ENCODE results near the gene ERBB2. TPM values are rescaled to one million over a fixed set of nuclear protein-coding genes. Genes with fewer than 3 reads are reported as not detected.

Gene ERBB2
- total RNA-seq, 4 donors from 2014 or later: 144 to 192 (median 173) TPM

DNA sequence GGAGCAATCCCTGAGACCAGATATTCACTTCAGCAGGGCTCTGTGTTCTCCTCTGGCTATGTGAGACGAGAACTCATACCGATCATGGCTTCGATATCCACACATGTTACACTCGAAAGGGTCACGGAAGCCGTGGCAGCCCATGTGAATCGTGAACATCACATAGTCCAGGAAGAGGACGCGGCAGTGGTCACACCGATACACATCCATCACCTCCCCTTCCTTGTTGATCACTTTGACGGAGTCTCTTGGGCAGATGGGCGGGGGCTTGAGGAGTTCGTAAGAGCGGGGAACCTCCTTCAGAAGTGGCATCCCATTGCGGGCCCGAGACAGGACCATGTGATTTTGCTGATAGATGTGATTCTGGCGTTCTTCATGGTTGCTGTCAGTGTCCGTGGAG, 65.9 kb downstream of the ERBB2 start:
- DNase-seq (ENCODE audit: low spot score in 2 of 2): no peak
- 89% methylated on average over 18 of the region's 18 CpGs for WGBS

DNA sequence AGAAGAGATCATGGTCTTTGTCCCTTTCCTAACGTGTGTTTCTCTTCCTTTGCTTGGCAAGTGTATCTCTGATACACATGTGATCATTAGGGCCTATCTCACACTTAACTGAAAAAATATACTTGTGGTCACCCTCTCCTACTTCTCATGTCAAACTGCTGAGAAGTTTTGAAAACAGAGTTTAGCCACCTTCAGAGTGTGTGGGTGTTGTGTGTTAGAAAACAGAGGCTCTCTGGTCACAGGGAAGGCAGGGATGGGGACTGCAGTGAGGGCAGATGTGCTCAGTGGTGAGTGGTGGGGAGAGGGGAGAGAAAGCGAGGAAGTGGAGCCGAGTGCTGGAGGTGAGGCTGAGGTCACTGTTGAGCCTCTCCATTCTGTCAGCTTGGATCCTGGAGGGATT, 67.3 kb downstream of the ERBB2 start:
- no peaks in the 10 kb centered on the region for H3K9me3 ChIP-seq
- TF ChIP-seq, protein P1, sequence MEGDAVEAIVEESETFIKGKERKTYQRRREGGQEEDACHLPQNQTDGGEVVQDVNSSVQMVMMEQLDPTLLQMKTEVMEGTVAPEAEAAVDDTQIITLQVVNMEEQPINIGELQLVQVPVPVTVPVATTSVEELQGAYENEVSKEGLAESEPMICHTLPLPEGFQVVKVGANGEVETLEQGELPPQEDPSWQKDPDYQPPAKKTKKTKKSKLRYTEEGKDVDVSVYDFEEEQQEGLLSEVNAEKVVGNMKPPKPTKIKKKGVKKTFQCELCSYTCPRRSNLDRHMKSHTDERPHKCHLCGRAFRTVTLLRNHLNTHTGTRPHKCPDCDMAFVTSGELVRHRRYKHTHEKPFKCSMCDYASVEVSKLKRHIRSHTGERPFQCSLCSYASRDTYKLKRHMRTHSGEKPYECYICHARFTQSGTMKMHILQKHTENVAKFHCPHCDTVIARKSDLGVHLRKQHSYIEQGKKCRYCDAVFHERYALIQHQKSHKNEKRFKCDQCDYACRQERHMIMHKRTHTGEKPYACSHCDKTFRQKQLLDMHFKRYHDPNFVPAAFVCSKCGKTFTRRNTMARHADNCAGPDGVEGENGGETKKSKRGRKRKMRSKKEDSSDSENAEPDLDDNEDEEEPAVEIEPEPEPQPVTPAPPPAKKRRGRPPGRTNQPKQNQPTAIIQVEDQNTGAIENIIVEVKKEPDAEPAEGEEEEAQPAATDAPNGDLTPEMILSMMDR (IDR thresholded peaks at IDR 0.05): no peak
- TF ChIP-seq EP300 (IDR thresholded peaks at IDR 0.05) (no peak), POLR2AphosphoS5 (IDR thresholded peaks at IDR 0.05) (no peak)
- H3K4me3 ChIP-seq: no peak overlapping the region
- WGBS: 69% methylated on average over 3 of the region's 3 CpGs
- peaks cover 7% of the 10 kb centered on the region for H3K4me1 ChIP-seq
- peaks cover 14% of the 10 kb centered on the region for H3K27me3 ChIP-seq
- H3K27ac ChIP-seq: no peak overlapping the region
- no peak for DNase-seq (ENCODE audit: low spot score in 2 of 2)
- no peaks in the 10 kb centered on the region for H3K36me3 ChIP-seq

More for the DNA sequence above, 65.9 kb downstream of the ERBB2 start:
- Histone ChIP-seq H3K27me3 (peaks cover 14% of the 10 kb centered on the region), H3K9me3 (no peaks in the 10 kb centered on the region), H3K27ac (no peak overlapping the region), H3K36me3 (no peaks in the 10 kb centered on the region), H3K4me3 (no peak overlapping the region), H3K4me1 (peaks cover 7% of the 10 kb centered on the region)
- TF ChIP-seq, protein P1 (IDR thresholded peaks at IDR 0.05): no peak
- TF ChIP-seq POLR2AphosphoS5 (IDR thresholded peaks at IDR 0.05) (no peak), EP300 (IDR thresholded peaks at IDR 0.05) (no peak), POLR2A (IDR thresholded peaks at IDR 0.05) (no peak)

- no peaks in the 10 kb centered on the region for H3K9me3 ChIP-seq
- no peaks in the 10 kb centered on the region for H3K36me3 ChIP-seq
- no peak overlapping the region for H3K27ac ChIP-seq
- H3K4me1 ChIP-seq: peaks cover 7% of the 10 kb centered on the region
- no peak overlapping the region for H3K4me3 ChIP-seq
- 34% methylated on average over 8 of the region's 8 CpGs for WGBS
- TF ChIP-seq POLR2A (IDR thresholded peaks at IDR 0.05) (no peak), POLR2AphosphoS5 (IDR thresholded peaks at IDR 0.05) (no peak), EP300 (IDR thresholded peaks at IDR 0.05) (no peak)
- TF ChIP-seq, protein P1 (IDR thresholded peaks at IDR 0.05): no peak
- H3K27me3 ChIP-seq: peaks cover 12% of the 10 kb centered on the region
- DNase-seq (ENCODE audit: low spot score in 2 of 2): no peak
These were observed 70.2 kb downstream of the ERBB2 start for GRCh38 chr17:39769974-39770587.

- Histone ChIP-seq H3K9me3 (no peaks in the 10 kb centered on the region), H3K27ac (no peak overlapping the region), H3K4me1 (peaks cover 7% of the 10 kb centered on the region), H3K27me3 (peaks cover 9% of the 10 kb centered on the region), H3K36me3 (no peaks in the 10 kb centered on the region), H3K4me3 (no peak overlapping the region)
- no peak for DNase-seq (ENCODE audit: low spot score in 2 of 2)
- no peak for TF ChIP-seq POLR2A (IDR thresholded peaks at IDR 0.05)
These were observed 72.6 kb downstream of the ERBB2 start for GRCh38 chr17:39772415-39772814.

DNA sequence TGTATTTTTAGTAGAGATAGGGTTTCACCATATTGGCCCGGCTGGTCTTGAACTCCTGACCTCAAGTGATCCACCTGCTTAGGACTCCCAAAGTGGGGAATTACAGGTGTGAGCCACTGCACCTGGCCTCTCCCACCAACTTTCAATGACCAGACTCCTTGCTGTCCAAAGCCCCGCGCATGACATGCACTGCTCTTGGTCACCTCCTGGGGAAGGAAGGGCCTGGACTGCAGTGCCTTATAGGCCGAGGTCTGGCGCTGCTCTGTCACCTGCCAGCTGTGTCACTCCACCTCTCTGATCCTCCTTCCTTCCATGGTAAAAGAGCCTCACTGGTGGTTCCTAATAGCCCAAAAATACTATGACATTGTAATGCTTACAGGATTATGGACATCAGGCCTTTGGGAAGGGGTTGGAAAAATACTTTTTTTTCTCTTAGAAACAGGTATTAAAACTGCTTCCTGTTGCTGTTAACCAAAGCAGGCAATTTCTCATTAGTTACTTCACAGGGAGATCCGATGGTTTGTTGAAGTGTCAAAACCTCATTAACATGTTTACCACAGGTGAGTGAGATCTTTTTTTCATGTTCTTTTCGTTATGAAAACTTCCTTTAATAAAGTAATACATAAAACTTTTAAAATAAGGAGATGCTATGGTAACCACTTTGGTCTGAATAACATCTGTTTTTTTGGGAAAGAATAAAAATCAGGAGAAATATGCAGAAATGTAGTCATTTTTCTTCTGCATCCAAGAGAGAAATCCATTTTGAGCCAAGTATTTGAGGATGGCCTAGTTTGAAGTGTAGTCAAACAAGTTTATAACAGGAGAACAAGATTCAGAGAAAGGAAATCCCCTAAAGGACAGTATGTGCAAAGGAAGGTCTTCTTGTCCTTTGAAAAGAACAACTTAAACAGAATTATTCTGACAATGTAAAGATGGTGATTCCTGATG, 73.4 kb downstream of the ERBB2 start:
- DNase-seq (ENCODE audit: low spot score in 2 of 2): no peak
- TF ChIP-seq POLR2A (IDR thresholded peaks at IDR 0.05) (no peak), POLR2AphosphoS5 (IDR thresholded peaks at IDR 0.05) (no peak), EP300 (IDR thresholded peaks at IDR 0.05) (no peak)
- TF ChIP-seq, protein P1 (IDR thresholded peaks at IDR 0.05): no peak
- H3K4me1 ChIP-seq: peaks cover 7% of the 10 kb centered on the region
- H3K27ac ChIP-seq: no peak overlapping the region
- H3K27me3 ChIP-seq: peaks cover 9% of the 10 kb centered on the region
- 81% methylated on average over 7 of the region's 7 CpGs for WGBS
- no peak overlapping the region for H3K4me3 ChIP-seq
- H3K9me3 ChIP-seq: no peaks in the 10 kb centered on the region
- no peaks in the 10 kb centered on the region for H3K36me3 ChIP-seq

Data from suprapubic skin (tissue), 4 donors.